Fibroblast of skin of right quadriceps (primary cell): ENCODE results near the gene GTF2E1.
"Not testable (repeated sequence)": the region's sequence is repeated elsewhere in the genome, so short reads cannot be mapped to it uniquely, and the experiment has no call there.

Experiments
- DNase-seq: peaks from one replicate; pipeline ENCODE4 v3.0.0-alpha.2; 2013

GTF2E1 gene

DNA sequence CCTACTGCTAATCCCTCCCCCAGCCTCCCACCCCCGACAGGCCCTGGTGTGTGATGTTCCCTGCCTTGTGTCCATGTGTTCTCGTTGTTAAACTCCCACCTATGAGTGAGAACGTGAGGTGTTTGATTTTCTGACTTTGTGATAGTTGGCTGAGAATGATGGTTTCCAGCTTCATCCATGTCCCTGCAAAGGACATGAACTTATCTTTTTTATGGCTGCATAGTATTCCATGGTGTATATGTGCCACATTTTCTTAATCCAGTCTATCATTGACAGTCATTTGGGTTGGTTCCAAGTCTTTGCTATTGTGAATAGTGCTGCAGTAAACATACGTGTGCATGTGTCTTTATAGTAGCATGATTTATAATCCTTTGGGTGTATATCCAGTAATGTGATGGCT lies 16.0 kb downstream of the GTF2E1 start:
- DNase-seq: not testable (repeated sequence)

DNA sequence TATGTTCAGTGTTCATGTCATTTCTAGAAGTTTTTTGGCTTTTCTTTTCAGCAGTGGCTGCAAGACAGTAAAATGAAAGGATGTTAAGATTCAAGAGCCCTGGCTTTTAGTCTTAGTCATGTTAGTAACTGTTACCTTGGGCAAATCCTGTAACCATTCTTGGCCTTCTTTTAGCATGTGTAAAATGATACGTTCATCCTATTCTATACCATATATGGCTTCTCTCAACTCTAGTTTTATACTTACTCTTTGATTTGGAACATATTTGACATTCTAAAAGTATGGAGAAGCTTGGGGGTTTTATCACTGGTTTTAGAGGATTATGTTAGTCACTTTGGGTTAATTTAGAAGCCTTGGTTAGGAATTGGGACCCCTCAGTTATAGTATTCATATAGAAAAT lies 20.1 kb downstream of the GTF2E1 start:
- peak; percentile 92 for DNase-seq

- DNase-seq: no peak
These were observed 21.1 kb downstream of the GTF2E1 start for GRCh38 chr3:120763601-120764000.

DNA sequence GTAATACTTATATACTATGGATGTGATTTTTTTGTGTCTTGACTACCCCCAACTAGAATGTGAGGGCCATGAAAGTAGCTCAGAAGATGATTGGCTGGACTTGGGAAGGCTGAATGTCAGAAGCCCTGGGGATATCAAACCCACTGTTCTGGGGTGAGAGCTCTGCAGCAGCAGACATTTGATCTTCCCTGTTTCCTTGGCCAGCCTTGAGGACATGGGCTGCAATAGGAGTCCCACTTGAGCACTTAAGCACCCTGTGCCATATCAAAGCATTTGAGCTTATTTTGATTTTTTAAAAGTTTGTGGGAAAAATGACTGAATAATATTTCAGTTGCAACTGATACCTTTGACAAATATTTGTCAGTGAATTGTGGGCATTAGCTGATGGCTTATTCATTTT lies 21.7 kb downstream of the GTF2E1 start:
- DNase-seq: peak; percentile 29

DNA sequence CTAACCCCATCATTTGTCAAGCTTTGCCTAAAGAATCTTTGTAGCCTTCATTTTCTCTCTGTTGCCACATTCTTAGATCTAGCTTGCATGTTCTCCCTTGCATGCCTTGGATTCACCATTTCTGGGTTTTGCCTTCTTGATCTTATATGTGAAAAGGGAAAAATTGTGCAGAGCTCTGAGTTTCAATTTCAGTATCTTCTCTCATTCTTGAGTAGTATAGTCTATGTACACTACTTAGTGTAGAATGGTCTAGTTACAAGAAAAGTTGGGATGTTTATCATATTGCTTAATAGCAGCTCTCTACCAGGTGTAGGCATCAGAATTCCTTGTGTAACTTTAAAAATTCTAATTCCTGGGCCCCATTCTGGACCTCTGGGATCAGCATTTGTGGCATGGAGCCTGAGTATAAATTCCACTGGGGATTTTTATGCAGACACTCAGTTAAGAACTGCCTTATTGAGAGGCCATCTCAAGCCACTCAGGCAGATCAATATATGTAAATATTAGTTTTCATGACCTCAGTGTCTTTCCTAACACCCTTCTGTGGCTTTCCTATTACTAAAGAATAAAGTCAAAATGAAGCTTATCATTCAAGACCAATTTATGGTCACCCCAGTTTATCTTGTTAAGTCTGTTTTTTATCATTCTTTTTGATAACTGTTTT lies 23.4 kb downstream of the GTF2E1 start:
- no peak for DNase-seq

GRCh38 chr3:120766576-120766975 lies 24.0 kb downstream of the GTF2E1 start:
- no peak for DNase-seq

DNA sequence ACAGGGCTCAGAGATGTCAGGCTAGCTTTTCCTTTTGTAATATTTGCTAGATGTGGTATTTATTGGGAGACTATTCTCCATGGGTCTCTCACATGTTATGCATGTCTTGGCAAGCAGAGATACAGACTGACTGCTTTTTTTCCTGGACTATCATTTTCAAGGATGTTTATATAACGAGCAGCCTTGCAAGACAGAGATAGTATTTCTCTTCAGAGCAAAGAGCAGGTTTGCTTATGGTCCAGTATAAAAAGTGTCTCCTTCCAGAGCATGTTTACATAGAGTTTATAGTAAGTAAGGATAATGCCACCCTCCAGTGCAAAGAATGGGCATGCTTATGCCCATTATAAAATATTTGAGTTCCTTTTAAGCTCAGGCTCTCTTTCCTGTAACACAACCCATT lies 24.6 kb downstream of the GTF2E1 start:
- DNase-seq: no peak

- no peak for DNase-seq
These were observed 26.9 kb downstream of the GTF2E1 start for GRCh38 chr3:120769436-120769835.

- no peak for DNase-seq
These were observed 28.3 kb downstream of the GTF2E1 start for GRCh38 chr3:120770891-120771290.

GRCh38 chr3:120772081-120772480 lies 29.5 kb downstream of the GTF2E1 start:
- DNase-seq: no peak

DNA sequence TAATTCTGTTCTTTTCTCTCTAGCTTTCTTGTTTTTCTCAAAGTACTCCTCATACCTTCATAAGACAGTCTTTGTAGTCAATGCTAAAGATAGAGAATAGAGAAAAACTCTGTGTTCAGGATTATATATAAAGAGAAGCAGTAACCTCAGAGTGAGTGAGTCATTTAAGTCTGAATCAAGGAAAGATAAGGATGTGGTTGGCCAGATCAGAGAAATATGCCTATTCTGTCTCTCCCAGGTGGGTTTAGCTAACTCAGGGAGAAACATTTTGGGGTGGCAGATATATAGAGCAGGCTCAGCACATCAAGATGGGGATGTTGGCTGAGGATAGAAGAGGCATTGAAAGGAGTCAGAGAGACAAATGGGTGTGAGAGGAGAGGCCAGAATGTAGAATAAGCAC lies 31.4 kb downstream of the GTF2E1 start:
- peak; percentile 28 for DNase-seq

GRCh38 chr3:120775411-120775810 lies 32.9 kb downstream of the GTF2E1 start:
- no peak for DNase-seq

- no peak for DNase-seq
These were observed 36.2 kb downstream of the GTF2E1 start for GRCh38 chr3:120778776-120779175.

- peak; percentile 55 for DNase-seq
These were observed 38.4 kb downstream of the GTF2E1 start for GRCh38 chr3:120780977-120781376.

GRCh38 chr3:120785832-120786231 lies 43.3 kb downstream of the GTF2E1 start:
- DNase-seq: peak; percentile 76

DNA sequence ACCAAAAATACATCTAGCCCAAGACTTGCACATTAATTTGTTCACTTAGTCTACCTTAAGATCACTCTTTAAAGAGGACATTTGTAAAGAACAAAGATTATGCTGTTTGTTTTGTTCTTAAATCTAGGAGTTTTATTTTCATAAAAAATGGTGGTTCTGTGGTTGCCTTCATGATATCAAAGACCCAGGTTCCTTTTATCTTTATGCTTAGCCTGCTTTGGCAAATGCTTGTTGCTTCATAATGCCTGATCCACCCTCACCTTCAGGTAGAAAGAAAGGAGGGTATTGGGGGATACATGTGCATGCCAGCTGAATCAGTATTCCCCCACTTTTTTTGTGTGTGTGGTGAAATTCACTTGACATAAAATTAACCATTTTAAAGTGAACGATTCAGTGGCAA lies 48.5 kb downstream of the GTF2E1 start:
- no peak for DNase-seq

DNA sequence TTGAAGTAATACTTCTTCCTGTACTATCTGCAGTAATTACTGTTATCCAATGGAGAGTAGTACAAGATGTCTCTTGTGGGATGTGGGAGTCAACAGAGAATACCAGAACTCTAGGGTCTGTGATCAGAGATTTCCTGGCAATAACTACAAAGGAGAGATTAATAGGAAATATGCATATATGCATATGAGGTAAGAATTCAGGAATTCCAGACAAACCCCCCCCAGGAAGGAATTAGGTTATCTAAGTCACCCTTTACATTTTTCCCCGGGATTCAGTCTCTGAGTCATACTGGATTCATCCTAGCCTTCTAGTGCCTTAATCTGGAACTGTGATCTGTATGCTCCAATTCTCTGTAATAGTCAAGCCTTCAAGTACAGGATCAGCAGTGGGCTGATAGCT lies 49.4 kb downstream of the GTF2E1 start:
- DNase-seq: peak; percentile 90

DNA sequence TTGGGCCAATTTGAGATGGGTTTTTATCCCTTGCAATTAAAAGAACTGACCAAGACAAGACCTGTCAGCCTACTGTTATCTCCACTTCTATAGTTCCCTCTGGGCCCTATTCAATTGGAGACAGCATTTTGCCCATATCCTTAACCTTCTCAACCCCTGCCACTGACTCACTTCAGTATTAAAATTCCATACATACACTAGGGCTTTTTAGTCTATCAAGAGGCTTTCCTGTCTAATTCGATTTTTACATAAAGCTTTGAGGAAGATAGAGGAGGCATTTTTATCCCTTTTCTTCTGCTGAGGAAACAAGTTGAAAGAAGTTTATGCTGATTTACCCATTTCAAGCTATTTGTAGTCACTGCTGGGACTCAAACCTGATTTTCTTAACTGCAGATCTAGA lies 51.1 kb downstream of the GTF2E1 start:
- DNase-seq: peak; percentile 61

DNA sequence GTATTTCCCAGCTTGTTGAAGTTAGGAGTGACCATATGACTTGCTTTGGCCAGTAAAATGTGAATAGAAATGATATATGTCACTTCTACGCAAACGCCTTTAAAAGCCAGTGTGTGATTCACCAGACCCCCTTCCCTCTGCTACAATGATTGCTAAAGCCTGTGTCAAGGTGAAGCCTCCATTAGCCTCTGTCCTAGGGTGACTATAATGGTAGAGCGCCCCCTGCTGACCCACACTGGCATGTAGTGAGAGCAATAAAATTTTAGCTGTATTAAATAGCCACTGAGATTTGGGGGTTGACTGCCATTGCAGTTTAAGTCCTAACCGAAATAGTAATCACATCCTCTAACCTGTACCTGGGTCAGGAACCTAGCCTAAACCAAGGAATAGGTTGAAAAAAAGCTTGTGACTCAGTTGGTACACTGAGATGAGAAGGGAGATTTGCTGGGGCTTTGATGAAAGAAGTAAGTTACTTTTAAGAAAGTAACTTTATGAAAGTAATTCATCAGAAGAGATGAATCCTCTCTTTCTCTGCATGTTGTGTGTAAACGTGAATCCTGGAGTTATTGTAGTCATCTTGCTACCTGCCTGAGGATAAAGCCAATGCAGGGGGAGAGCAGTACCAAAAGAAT lies 52.6 kb downstream of the GTF2E1 start:
- peak; percentile 82 for DNase-seq

DNA sequence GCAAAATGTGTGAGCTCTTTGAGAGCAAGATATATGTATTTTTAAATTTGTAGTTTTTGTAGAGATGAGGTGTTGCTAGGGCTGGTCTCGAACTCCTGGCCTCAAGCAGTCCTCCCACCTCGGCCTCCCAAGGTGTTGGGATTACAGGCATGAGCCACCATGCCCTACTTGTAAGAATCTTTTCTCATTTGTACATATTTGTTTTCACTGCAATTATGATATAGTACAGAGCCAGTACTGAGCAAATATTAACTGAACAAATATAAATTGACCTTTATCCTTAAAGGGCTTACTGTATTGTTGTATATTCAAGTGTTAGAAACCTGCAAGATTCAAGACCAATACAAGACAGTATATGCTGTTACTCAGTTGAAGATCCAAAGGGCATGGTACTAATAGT lies 53.4 kb downstream of the GTF2E1 start:
- no peak for DNase-seq

DNA sequence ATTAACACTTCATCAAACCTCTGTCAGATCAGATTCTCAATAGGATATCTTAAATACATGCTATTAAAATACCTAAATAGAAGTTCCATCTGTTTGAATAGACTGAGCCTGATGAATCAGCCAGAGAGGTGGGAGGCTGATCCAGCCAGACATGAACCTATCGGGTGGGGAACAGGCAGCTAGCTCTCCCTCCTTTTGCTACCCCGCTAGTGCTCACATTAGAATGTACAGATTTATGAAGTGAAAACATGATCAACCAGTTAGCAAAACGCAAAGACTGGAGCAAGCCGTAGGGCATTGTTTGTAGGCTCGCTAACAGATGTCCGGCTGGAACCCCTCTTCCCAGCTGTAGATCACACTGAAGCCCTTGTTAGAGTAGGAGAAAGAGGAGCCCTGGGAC lies 54.4 kb downstream of the GTF2E1 start:
- DNase-seq: no peak

DNA sequence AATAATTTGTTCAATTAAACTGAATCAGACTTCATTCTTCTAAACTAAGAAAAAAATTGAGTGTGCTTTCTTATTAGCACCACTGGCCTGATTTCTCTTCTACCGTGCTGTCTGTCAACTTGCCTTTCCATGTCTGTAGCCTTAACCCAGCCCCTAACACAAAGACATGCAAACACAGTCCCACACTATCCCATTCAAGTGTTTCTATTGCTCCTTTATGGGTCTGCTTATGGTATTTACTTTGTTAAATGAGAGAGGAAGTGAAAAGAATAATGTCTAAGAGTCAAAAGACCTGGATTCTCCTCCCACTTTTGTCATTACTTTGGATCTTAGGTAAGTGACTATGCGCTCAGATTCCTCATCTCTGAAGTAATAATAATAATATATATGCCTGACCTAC lies 55.3 kb downstream of the GTF2E1 start:
- DNase-seq: no peak

DNA sequence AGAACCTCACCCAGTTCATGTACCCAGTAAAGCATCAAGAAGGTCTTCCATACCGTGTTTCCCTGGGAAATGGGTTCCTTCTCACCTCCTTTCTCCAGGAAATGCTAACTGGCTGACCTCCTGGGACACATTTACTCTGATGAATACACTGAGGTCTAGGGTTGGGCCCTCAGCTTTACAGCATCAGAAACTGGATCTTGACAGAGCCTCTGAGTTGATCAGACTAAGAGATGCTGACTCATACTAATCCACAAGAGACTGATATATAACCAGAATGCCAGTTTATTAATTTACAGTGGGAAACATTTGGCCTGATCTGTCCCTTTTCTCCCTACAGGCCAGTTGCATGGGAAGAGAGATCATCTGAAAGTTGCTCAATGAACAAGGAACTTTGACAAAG lies 55.8 kb downstream of the GTF2E1 start:
- DNase-seq: peak; percentile 42

GRCh38 chr3:120800625-120801024 lies 58.1 kb downstream of the GTF2E1 start:
- no peak for DNase-seq

GRCh38 chr3:120801484-120801883 lies 58.9 kb downstream of the GTF2E1 start:
- no peak for DNase-seq
